Ishikawa (cell line): ENCODE data around the gene ANKRD44.

Experiments used
- CEBPB ChIP-seq: IDR thresholded peaks from 2 replicates; pipeline ENCODE4 v1.6.1; 2012
- CREB1 ChIP-seq: IDR thresholded peaks from 2 replicates; pipeline ENCODE4 v1.6.1; 2012; ENCODE audit warnings: low read depth
- EGR1 ChIP-seq: IDR thresholded peaks from 2 replicates; pipeline ENCODE4 v1.6.1; 2012
- EP300 ChIP-seq: IDR thresholded peaks from 2 replicates; pipeline ENCODE4 v1.6.1; 2012; ENCODE audit warnings: borderline replicate concordance
- FOXM1 ChIP-seq: IDR thresholded peaks from 2 replicates; pipeline ENCODE4 v1.6.1; 2012; ENCODE audit warnings: low read depth, borderline replicate concordance
- NFIC ChIP-seq: IDR thresholded peaks from 2 replicates; pipeline ENCODE4 v1.6.1; 2012
- RAD21 ChIP-seq: IDR thresholded peaks from 2 replicates; pipeline ENCODE4 v1.6.1; 2012; ENCODE audit warnings: low read depth
- TAF1 ChIP-seq: IDR thresholded peaks from 2 replicates; pipeline ENCODE4 v1.6.1; 2012; ENCODE audit warnings: low read depth, mild to moderate bottlenecking
- TCF12 ChIP-seq: IDR thresholded peaks from 2 replicates; pipeline ENCODE4 v1.6.1; 2012; ENCODE audit warnings: low read depth
- TEAD4 ChIP-seq: IDR thresholded peaks from 2 replicates; pipeline ENCODE4 v1.6.1; 2012
- YY1 ChIP-seq: IDR thresholded peaks from 2 replicates; pipeline ENCODE4 v1.6.1; 2012; ENCODE audit warnings: low read depth
- ZBTB7A ChIP-seq: IDR thresholded peaks from 2 replicates; pipeline ENCODE4 v1.6.1; 2012; ENCODE audit warnings: low read depth
- TF ChIP-seq, protein P1 (sequence below): IDR thresholded peaks from 2 replicates; pipeline ENCODE4 v1.6.1; 2012
- TF ChIP-seq, protein P2 (sequence below): IDR thresholded peaks from 2 replicates; pipeline ENCODE4 v1.6.1; 2012
- TF ChIP-seq, protein P3 (sequence below): IDR thresholded peaks from 2 replicates; pipeline ENCODE4 v1.6.1; 2012; ENCODE audit warnings: low read depth, mild to moderate bottlenecking

The ANKRD44 gene

DNA sequence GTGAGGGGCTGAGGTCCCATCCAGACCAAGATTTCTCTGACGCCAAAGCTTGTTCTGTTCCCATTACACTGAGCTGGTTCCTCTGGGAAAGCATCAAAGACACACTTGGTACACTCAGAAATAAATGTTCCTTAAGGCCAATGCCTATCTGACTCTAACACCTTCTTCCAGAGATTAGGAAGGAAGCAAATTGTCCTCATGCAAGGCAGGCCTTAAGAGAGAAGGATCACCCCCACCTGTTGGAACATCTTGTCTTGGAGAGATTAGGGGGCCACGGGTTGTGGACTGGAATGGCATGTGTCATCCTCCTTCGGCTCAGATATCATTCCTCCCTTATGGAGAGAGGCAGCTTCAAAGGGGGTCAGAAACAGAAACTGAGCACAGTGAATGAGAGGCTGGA is 100.2 kb downstream of the ANKRD44 start:
- no peak for TF ChIP-seq NFIC
- TF ChIP-seq, protein P1, sequence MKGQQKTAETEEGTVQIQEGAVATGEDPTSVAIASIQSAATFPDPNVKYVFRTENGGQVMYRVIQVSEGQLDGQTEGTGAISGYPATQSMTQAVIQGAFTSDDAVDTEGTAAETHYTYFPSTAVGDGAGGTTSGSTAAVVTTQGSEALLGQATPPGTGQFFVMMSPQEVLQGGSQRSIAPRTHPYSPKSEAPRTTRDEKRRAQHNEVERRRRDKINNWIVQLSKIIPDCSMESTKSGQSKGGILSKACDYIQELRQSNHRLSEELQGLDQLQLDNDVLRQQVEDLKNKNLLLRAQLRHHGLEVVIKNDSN = no peak

DNA sequence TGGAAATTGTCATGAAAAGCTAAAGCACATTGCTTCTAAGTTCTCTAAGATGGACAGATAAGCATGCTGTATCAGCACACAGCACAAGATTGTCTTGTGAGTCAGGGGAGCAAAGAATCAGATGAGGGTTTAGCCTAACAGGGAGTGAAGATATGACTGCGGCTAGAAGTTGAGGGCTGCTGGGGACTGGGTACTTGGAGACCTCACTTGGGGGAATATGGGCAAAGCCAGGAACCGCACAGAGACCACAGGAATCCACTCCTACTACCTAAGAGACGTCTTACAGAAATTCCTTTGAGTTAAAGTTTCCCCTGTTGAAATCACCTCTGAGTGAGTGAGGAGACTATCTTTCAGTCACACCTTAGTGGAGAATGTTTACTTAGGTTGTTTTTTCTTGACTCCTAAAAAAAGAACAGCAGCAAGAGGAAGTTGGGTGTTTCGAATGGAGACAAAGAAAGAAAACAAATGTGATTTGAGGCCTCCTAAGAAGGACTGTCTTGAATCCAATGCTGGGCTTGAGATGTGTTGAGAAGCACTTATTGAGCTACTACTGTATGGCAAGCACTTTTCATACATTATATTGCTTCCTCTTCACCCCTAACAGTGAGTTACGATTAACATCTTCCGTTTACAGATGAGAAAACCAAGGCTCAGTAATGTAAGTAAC is 100.7 kb downstream of the ANKRD44 start:
- TF ChIP-seq, protein P2, sequence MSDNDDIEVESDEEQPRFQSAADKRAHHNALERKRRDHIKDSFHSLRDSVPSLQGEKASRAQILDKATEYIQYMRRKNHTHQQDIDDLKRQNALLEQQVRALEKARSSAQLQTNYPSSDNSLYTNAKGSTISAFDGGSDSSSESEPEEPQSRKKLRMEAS = no peak
- TF ChIP-seq TEAD4 (no peak), EGR1 (no peak), NFIC (no peak), ZBTB7A (no peak), YY1 (no peak), TAF1 (no peak), CREB1 (no peak), FOXM1 (no peak)
- TF ChIP-seq, protein P3, sequence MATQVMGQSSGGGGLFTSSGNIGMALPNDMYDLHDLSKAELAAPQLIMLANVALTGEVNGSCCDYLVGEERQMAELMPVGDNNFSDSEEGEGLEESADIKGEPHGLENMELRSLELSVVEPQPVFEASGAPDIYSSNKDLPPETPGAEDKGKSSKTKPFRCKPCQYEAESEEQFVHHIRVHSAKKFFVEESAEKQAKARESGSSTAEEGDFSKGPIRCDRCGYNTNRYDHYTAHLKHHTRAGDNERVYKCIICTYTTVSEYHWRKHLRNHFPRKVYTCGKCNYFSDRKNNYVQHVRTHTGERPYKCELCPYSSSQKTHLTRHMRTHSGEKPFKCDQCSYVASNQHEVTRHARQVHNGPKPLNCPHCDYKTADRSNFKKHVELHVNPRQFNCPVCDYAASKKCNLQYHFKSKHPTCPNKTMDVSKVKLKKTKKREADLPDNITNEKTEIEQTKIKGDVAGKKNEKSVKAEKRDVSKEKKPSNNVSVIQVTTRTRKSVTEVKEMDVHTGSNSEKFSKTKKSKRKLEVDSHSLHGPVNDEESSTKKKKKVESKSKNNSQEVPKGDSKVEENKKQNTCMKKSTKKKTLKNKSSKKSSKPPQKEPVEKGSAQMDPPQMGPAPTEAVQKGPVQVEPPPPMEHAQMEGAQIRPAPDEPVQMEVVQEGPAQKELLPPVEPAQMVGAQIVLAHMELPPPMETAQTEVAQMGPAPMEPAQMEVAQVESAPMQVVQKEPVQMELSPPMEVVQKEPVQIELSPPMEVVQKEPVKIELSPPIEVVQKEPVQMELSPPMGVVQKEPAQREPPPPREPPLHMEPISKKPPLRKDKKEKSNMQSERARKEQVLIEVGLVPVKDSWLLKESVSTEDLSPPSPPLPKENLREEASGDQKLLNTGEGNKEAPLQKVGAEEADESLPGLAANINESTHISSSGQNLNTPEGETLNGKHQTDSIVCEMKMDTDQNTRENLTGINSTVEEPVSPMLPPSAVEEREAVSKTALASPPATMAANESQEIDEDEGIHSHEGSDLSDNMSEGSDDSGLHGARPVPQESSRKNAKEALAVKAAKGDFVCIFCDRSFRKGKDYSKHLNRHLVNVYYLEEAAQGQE = no peak

DNA sequence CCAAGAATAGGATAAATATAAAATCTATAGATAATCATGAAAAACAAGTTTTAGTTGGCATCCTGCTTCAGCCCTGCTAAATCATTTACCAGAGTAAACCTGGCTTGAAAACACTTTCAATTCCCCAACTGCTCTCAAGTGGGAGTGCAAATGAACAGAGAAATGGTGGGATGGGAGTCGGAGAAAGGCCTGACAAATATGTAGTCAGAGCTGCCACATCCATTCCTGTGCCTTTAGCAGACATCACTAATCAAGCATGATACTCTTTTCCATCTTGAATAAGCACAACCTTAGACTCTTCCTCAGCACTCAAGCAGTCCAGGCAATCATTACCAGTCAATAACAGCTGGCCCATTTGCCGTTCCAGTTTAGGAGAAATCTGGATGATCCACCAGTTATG is 101.3 kb downstream of the ANKRD44 start:
- TF ChIP-seq CREB1 = no peak
- TF ChIP-seq RAD21 = no peak
- TF ChIP-seq ZBTB7A = no peak
- no peak for TF ChIP-seq TAF1

DNA sequence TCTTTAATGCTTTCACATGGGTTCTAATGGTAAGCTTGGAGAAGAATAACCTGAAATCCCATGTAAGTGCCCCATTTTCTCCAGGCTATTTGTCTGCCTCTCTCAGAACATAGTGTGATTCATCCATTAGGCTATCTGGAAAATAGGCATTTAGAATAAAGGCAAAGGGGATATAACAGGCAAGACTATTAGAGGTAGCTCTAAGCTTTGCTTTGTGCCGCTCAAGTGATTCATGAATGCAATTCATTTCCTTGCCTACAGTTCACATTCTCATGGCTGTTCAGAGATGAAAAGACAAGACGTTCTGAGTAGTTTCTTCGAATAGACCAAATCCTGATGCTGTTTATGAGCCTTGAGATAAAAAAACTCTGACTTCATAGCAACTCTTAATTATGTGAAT is 101.7 kb downstream of the ANKRD44 start:
- TF ChIP-seq, protein P1 = no peak
- TF ChIP-seq, protein P2 = no peak
- no peak for TF ChIP-seq EGR1

DNA sequence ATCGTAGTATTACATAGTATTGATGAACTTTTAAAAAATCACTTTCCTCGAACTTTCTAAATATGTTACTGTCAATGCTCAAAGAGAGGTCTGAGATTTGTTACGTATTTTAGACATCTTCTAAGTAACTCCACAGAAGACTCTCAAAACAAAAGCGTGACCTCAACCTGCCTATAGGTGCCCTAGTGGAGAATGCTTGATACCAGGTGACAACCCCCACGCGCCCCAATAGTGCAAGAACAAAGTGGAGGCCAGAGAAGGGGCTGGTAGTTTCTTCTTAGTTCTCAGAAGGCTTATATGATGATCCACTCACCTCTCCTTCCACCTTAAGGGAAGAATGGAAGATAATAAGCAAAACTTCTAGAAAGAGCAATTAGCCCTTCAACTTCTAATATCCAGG is 102.6 kb downstream of the ANKRD44 start:
- TF ChIP-seq FOXM1 (no peak), CREB1 (no peak), NFIC (no peak), TEAD4 (no peak), ZBTB7A (no peak), EP300 (no peak), EGR1 (no peak), TCF12 (no peak), RAD21 (no peak), CEBPB (no peak), YY1 (no peak), TAF1 (no peak)
- TF ChIP-seq, protein P2 = no peak
- TF ChIP-seq, protein P3 = no peak
- TF ChIP-seq, protein P1 = no peak

DNA sequence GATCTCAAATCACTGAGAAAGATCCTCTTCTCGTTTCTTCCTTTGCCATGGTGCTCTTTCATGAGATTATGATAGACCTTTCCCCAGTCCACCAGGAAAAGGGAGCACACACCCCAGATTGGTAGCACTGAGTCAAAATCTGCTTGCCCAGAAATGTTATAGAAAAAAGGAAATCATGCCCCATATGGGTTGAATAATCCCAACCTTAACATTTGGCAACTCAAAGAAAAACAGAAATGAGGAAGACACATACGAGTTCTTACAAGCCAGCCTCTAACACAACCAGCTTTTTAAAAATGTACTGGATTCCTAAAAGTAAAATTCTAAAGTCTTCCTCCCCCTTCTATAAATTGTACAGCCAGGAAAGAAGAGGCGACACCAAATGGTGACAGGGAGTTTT is 103.0 kb downstream of the ANKRD44 start:
- TF ChIP-seq TAF1 = no peak
- no peak for TF ChIP-seq CREB1
- no peak for TF ChIP-seq NFIC
- no peak for TF ChIP-seq TCF12
- no peak for TF ChIP-seq FOXM1
- TF ChIP-seq RAD21 = no peak
- TF ChIP-seq, protein P1 = no peak
- no peak for TF ChIP-seq TEAD4
